CD4-positive, alpha-beta T cell treated with Interleukin-4 for 4 hours (primary cell): Measurements from ENCODE around the gene IGSF21.

Source experiments
- DNase-seq: peaks from one replicate; pipeline ENCODE4 v3.0.0-alpha.2; 2020

Gene IGSF21

DNA sequence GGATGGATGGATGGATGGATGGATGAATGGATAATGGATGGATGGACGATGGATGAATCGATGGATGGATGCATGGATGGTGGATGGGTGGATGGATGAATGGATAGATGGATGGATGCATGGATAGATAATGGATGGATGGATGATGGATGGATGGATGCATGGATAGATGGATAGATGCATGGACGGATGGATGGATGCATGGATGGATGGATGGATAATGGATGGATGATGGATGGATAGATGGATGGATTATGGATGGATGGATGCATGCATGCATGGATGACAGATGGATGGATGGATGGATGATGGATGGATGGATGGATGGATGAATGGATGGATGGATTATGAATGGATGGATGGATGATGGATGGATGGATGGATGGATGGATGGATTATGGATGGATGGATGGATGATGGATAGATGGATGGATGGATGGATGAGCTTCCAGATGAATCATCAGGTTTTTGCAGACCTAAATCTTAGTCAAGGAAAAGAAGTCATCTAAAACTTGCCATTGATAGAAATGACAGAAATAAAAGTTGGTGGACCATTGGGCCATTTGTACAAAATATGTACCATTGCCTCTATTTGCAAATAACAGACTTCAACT lies 197.7 kb downstream of the IGSF21 start:
- DNase-seq, result no peak

DNA sequence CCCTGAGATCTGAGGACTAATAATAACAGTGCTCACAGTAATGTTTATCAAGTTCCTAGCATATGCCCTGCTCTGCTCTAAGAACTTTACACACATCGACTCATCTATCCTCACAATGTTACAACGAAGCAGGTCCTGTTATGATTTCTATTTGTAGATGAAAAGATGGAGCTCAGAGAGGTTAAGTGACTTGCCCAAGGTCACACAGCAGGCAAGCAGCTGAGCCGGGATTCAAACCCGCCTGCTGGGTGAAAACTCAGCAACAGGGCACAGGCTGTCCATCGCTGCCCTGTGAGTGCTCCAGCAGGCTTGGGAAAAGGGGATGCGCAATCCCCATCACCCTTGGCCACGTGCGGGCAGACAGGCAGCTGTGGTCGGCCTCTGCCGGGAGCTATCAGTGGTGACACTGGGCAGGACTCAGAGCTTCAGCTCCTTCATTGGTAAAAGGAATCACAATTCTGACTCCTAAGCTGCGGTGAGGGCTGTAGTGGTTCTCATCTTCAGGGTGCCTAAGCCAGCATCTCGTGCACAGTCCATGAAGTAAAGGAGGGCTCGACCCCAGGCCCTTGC lies 199.8 kb downstream of the IGSF21 start:
- no peak for DNase-seq

DNA sequence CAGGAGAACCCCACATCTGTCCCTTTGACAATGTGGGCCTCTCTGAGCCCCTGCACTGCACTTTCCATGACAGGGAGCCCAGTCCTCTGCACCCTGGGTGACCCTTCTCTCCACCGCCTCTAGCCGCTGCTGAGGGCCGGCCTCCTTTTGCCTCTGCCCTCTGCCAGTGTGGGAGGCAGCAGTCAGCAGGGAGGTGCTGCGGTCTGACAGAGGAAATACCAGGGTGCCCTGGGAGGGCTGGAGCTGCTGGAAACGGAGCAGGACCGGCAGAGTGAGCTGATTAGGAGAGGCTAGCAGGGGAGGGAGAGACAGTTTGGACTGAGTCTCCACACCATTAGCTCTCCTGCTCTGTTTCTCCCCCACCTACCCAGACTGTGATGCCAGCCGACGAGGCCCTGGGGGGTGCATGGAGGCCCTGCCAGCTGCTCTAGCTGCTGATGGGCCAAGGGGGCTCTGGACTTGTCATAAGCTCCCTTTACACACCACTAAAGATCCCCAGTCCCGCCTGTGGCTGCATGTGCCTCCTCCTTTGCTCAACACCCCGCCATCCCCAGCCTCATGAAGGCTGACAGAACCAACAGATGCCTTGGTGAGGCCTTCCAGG lies 202.1 kb downstream of the IGSF21 start:
- no peak for DNase-seq

DNA sequence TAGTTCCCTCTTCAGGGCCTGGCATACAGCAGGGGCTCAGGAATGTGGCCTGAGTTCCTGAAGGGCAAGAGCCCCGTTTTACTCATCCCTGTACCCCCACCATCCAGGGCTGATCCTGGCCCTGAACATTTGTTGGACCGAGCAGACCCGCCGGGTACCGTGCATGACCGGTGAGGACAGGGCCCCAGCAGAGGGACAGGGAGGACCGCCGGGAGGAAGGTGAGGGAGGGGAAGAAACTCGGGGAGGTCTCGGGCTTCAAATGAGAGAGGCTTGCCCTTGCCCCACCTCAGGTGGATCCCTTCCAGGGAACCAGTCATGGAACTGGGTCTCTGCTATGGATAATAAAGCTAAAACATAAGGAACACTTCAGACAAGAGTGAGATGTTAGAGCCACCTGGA lies 205.4 kb downstream of the IGSF21 start:
- no peak for DNase-seq

DNA sequence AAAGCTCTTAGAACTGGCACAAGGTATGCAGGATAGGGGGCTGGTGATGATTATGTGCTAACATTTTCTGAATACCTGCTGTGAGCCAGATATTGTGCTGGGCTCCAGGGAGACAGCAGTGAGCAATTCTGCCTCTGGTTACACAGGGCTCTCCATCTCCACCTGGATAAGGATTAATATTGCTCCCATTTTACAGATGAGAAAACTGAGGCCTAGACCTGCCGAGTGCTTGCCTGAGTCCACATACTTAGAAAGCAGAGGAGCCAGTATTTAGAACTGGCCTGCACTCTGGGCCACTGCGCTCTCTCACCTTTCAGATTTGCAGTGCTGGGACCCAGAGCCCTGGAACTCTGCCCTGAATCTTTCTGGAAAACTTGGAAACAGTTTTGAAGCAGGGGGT lies 205.9 kb downstream of the IGSF21 start:
- DNase-seq, result no peak

DNA sequence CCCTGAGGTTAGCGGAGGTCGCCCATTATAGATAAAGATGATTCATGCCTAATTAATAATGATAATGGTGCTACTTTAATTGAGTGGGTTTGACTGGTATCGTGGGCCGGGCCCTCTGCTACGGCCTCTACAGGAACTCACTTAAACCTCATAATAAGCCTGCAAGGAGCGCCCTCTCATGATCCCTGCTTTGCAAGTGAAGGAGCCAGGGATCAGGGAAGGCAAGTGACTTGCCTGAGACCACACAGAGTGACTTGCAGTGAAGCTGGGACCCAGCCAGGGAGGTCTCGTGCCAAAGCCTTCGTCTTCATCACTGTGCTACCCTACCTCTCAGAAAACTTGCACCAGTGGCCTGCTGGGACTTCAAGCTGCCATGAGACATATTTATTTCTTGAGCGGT lies 206.8 kb downstream of the IGSF21 start:
- no peak for DNase-seq

DNA sequence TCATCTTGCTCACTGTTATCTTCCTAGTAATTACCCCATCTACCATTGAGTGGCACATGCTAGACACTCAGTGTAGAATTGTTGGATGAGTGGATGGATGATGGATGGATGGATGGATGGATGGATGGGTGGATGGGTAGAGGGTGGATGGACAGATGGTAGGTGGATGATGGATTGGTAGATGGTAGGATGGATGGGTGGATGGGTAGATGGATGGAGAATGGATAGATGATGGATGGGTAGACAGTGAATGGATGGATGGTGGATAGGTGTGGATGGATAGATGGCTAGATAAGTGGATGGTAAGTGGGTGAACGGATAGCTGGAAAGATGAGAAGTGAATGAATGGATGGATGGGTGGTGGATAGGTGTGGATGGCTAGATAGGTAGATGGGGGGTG lies 207.9 kb downstream of the IGSF21 start:
- DNase-seq, result no peak

DNA sequence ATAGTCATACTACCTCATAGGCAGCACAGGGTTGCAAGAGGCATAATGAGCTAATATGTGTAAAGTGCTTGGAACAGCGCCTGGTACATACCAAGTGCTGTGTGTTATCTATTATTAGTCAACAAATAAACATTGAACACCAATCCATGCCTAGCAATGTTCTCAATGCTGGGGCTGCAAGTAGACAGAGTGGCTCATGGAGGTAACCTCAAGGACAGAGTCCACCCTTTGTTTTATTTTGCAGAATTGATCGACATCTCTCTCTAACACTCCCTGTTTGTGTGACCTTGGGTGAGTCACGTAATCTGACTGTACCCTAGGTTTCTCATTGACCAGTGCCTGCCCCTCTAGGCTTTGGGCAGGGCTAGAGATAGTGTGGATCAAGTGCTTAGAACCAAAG lies 209.2 kb downstream of the IGSF21 start:
- DNase-seq, result no peak

DNA sequence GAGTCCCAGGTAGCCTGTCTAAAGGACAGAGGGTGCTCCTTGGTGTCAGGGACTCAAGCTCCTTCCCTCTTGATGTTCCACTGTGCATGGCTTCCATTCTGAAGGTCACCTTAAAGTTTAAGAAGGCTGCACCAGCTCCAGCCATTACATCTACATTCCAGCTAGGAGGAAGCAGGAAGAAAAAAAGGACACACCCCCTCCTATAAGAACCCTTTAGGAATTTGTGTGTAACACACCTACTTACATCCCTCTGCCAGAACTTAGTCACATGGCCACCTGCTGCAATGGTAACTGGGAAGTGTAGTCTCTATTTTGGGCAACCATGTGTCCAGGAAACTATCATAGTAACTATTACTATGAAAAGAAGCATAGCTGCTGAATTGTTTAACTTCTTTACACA lies 211.5 kb downstream of the IGSF21 start:
- DNase-seq, result no peak

DNA sequence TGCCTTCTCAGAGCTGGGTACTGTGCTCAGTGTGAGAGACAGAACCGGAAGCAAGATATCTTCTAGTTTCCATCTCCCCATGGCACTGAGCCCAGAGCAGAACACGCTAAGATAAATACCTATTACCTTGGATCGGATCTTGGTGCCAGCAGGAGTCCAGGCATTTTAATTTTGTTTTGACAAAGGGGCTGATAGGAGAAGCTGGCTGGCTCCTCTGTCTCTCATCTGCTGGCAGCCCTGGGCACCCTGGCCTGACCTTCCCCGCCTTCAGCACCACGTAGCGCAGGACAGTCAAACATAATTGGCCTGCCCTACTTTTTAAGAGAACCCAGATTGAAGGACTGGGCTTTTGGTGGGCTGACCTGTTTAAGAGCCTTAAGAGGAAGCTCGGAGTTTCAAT lies 212.5 kb downstream of the IGSF21 start:
- no peak for DNase-seq

DNA sequence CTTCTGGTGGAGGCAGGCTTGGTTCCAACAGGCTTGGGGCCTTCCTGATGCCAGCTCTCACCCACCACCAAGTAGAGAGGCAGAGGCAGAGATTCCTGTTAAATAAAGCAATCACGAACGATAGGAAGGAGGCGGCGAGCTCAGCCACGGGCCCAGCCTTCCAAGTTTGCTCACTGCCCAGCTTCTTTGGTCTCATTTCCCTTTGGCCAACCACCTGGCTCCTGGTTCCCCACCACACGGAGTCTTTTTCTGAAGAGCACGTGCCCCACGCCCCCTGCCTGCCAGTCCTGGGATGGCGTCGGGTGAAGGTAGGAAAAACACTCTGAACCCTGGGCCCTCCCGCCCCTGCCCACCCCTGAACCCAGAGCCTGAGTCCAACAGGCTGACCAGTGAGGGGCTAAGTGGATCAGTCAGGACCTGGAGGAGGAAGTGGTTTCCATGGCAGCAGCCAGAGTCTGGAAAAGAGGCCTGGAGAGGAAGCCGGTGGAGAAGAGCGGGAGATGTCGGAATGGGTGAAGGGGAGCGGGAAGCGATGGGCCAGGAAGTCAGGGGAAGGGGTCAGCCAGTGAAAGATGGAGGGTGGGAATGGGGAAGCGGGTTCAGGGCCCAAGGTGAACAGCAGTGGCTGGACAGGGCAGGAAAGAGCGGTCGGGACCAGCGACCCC lies 214.9 kb downstream of the IGSF21 start:
- DNase-seq, result no peak

DNA sequence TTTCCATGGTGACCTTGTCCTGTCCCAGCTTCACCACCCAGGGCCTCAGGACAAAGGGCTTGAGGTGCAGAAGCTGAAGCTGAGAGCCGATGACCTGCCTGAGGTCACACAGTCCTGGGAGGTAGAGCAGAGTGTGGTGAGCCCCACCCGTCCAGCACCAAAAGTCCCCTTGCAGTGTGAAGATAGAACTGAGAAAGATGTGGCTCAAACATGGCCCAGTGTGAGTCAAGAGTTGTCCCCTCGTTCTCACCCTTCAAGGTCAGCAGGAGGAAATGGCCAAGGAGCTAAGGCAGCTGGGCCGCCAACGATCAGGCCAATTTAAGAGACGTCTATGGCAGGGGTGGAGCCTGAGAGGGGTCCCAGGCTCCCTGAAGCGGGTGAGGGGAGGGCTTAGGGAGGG lies 215.7 kb downstream of the IGSF21 start:
- DNase-seq, result no peak

DNA sequence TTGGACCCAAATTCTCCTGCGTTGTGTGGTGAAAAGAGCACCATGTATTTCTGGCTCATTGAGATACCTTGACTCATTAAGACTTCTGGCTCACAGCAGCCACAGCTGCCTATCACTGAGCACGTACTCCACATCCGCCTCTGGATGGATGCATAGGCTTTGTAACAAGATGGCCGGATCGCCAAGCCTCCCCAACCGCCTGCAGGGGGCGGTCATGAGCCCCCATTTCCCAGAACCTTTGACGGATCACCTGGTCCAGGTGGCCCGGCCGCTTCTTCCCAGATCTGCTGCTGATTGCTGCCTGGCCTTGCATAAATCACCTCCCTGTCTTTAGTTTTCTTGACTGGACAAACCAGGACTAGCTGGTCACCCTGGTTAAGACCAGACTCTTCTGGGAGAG lies 216.6 kb downstream of the IGSF21 start:
- no peak for DNase-seq

DNA sequence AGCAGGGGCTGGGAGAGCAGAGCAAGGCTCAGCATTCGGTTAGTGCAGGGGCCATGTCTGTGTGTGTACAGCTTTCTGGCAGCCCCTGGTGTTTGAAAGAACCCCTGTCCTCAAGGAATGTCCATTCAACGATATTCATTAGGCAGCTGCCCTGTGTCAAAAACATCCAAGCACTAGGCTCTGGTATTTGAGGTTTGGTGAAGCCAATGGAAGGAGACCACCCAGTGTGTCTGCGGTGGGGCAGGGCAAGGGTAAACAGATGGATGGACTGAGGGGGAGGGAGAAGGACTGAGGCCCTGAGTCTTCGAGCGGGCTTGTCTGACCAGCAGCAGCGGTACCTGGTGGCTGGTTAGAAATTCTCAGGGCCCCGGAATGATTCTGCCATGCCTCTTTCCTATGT lies 217.5 kb downstream of the IGSF21 start:
- DNase-seq, result no peak

DNA sequence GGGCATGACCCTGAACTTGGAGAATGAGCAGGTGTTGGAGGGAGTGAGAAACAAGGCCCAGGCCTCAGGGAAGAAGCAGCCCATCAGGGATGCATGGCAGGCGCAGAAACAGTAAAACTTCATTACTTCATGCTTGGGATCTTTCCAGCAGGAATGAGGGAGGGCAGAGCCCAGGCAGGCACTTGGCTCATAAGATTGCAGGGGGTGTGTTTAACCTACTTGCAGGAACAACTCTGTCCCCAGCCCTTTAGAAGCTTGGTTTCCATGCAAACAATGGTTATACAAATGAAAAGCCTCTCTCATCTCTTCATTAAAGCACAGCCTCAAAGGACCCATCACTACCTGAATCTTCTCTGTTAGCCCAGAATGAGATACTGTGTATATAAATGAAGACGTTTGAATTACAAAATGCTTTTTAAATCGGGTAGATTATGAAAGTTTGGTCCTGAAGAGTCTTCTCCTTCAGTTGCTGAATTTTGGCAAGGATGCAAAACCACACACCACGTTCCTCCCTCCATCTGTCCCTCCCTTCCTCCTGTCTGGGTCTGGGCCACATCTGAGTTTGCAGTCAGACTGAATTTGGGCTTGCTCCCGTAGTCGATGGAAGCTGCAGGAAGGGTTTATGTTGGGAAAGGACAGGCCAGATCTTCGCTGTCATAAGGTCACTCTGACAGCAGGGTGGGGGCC lies 218.8 kb downstream of the IGSF21 start:
- DNase-seq, result no peak

DNA sequence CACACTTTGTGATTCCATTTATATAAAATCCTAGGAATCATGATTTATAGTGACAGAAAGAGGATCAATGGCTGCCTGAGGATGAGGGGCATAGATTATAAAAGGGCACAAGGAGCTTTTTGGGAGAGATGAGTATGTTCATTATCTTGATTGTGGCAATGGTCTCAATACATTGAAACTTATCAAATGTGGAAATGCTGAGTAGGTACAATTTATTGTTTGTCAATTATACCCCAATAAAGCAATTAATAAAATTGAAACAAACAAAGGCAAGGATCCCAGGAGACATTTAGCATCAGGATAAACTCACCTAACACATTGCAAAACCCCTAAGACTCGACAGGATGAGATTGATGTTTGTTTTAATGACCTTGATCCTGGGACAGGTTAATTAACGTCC lies 220.1 kb downstream of the IGSF21 start:
- no peak for DNase-seq

DNA sequence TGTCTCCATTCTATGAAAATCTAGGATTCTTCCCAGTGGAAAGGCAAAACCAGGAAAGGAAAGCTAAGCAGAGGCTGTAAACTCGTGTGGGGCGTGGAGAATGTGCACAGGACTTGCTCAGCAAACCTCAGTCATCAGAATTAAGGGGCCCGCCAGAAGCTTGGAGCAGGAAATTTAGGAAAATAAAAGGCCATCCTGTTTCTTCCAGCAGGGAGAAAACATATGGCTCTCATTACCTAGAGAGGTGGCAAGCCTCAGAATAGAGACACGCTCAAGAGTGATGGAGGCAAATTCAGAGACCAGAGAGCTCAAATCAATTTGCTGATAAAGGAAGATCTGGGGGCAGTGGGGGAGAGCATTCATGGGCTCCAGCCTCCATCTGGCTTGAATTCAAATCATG lies 221.2 kb downstream of the IGSF21 start:
- DNase-seq, result no peak

DNA sequence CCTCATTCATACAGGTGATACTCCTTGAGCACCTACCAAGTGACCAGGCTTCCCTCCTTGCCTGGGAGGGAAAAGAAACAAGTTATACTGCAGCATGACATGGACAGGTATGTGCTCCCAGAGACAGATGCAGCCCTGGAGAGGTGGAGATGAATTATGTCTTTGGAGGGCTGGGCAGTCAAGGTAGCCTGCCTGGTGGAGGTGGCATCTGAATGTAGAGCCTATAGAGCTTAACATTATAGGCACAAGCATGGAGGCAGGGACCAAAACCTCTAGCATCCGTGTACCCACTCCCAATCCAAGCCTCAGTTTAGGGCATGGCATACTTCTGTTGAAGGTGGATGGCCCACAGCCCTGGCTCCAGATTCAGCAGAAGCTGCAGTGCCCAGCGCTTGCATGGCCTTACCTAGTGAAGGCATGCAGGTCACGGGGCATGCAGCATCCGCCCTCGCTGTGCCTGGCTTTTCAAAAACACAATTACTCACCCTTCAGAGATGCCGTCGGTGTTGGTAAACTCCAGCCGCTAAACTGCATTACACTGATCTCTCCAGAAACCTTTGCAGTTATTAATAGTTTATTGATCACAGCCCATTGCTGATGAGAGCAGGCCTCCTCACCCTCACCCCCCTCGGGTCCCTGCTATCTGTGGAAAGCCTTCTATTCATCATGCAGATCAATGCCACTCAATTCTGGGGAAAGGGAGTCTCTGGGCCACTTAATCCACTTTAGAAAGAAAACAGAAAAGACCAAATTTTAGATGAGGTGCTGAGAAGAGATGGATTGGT lies 222.1 kb downstream of the IGSF21 start:
- no peak for DNase-seq

DNA sequence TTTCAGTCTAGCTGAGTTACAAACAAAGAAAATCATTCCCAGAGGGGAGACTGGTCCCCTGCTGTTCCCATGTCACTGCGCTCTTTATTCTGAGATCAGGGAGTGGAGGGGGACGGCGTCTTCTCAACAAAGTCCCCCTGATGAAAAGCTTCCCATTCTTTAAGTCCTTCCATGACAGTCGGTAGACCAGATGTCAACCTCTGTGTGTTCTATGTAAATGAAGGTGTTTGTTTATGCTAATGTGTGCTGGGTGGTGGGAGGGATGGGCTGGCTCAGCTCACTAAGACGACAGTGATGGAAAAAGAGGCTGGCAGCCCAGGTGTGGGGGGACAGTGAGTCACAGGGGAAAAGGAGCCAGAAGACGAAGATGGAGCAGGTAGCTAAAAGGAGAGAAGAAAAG lies 225.0 kb downstream of the IGSF21 start:
- no peak for DNase-seq

DNA sequence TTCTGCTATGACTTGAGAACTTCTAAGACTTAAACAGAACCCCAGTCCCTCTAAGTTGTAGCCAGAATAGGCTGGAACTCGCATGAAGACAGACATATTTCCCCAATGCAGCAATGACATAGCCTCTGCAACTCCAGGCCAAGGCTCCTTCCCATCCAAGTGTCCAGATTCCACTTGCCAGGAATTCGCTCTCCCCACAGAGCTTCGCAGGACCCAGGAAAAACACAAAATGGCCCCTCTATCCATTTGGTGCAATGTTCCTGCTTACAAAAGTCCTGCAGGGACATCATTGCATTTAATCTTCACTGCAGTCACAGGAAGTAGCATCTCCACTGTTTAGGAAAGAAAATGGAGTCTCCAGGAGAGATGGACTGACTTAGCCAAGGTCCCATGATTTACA lies 225.6 kb downstream of the IGSF21 start:
- no peak for DNase-seq

DNA sequence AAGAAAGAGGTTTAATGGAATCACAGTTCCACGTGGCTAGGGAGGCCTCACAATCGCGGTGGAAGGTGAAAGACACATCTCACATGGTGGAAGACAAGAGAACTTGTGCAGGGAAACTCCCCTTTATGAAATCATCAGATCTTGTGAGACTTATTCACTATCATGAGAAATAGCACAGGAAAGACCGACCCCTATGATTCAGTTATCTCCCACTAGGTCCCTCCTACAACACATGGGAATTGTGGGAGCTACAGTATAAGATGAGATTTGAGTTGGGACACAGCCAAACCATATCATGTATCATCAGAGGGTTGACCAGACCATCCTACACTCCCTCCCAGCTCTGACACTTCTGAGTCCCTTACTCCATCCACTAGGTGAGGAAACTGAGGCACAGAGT lies 229.2 kb downstream of the IGSF21 start:
- DNase-seq, result no peak

DNA sequence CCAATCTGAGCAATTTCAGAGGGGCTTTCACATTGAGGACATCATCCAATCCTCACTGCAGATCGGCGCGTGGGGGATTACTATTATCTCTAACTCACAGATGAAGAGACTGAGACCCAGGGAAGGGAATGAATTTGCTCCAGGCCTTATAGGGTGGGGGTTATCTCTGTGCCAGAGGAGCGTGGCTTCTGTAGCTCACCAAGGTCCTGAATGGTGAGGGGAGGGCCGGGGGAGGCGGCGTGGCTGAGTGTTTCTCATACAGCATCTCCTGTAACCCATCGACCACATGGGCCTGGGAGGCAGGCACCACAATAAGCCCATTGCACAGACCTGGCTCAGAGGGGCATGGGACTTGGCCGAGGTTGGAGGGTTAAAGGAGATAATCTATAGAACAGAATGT lies 230.2 kb downstream of the IGSF21 start:
- no peak for DNase-seq

DNA sequence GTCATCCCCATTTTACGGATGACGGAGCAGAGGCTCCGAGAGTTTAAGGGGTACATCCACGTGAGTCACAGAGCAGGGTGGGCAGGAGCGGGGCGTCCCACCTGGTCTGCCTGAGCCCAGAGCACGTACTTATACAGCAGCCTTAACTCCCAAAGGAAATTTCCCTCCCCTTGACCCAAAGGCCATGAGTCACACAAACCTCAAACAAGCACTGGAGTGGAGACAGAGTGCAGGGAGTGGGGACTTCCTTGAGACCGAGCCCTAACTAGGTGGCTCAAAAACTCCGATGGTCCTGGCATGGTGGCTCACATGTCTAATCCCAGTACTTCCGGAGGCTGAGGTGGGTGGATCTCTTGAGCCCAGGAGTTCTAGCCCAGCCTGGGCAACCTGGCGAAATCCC lies 231.6 kb downstream of the IGSF21 start:
- no peak for DNase-seq
